Thymus (tissue), 11 donors: ENCODE results near the gene ESR1. TPM values are rescaled to one million over a fixed set of nuclear protein-coding genes. Genes with fewer than 3 reads are reported as not detected.
"Not testable (repeated sequence)": the region's sequence is repeated elsewhere in the genome, so short reads cannot be mapped to it uniquely, and the experiment has no call there.

Source experiments
- DNase-seq, 9 donors: peaks; one replicate each; pipeline ENCODE4 v3.0.0-alpha.2; 2013; ENCODE audit warnings: low spot score in 9 of 9, low read depth in 6 of 9, missing footprints in 1 of 9
- H3K27ac ChIP-seq, 2 donors: one replicate each; pipeline ENCODE4 v1.5.1; 2013; ENCODE audit warnings: control low read depth in 1 of 2, low read depth in 1 of 2, low read length in 1 of 2, mild to moderate bottlenecking in 1 of 2, moderate library complexity in 1 of 2
- H3K27me3 ChIP-seq, 2 donors: one replicate each; pipeline ENCODE4 v1.5.1; 2013; ENCODE audit warnings: low read length in 1 of 2; ENCODE audit not compliant: control insufficient read depth in 2 of 2, insufficient read depth in 1 of 2
- H3K36me3 ChIP-seq, 2 donors: one replicate each; pipeline ENCODE4 v1.5.1; 2013; ENCODE audit warnings: low read length in 1 of 2, mild to moderate bottlenecking in 1 of 2, moderate library complexity in 1 of 2; ENCODE audit not compliant: control insufficient read depth in 2 of 2, insufficient read depth in 2 of 2
- H3K4me1 ChIP-seq, 2 donors: one replicate each; pipeline ENCODE4 v1.5.1; 2013; ENCODE audit warnings: low read length in 2 of 2; ENCODE audit not compliant: control insufficient read depth in 2 of 2, insufficient read depth in 2 of 2
- H3K4me3 ChIP-seq, 2 donors: one replicate each; pipeline ENCODE4 v1.5.1; 2013; ENCODE audit warnings: low read length in 2 of 2, control low read depth in 1 of 2, mild to moderate bottlenecking in 1 of 2
- H3K9me3 ChIP-seq, 2 donors: one replicate each; pipeline ENCODE4 v1.5.1; 2013; ENCODE audit warnings: low read length in 1 of 2, mild to moderate bottlenecking in 1 of 2; ENCODE audit not compliant: control insufficient read depth in 2 of 2, insufficient read depth in 1 of 2
- WGBS: extraction: QIAGEN DNeasy Blood & Tissue Kit; methylation state at CpG from one replicate; pipeline ENCODE4 v1.1.7; 2013; 5-methylcytosine and 5-hydroxymethylcytosine counted together
- polyA plus RNA-seq: library from polyadenylated mRNA; stranded (reverse); fragments of 200-250 nt; gene quantifications from one replicate; pipeline ENCODE4 v1.2.3, GENCODE V29; 2013
- total RNA-seq: library from RNA; stranded (reverse); fragments of 120-200 nt; gene quantifications from one replicate; pipeline ENCODE4 v1.2.4, GENCODE V29; 2013
- donor health status: healthy.

ESR1 gene
- total and polyA plus RNA-seq, 2 donors, result 0.28 to 1.2 TPM

DNA sequence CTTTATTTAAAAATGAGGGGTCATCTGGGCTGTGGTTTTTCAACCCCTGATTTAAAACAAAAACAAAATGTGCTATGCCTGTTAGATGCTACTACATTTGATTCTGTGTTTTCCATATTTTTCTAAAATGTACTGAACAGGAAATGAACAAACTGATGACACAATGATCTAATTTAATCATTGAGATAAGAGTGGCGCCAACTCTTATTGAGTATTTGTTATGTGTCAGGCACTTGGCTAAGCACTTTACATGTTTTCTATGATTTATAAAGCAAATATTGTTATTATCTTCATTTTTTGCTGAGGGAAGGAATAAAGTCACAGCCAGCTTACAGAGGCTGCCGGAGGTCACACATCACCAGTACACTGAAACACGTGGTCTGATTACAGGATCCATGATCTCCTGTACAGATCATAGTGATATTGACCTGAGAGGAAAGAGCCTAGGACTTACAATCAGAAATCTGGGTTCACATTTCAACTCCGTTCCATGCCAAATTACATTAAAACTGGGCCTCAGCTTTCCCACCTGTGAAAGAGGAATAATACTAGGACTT is 166.7 kb downstream of the ESR1 start:
- no peaks in the 10 kb centered on the region for H3K36me3 ChIP-seq
- 96% methylated on average over 4 of the region's 4 CpGs for WGBS

DNA sequence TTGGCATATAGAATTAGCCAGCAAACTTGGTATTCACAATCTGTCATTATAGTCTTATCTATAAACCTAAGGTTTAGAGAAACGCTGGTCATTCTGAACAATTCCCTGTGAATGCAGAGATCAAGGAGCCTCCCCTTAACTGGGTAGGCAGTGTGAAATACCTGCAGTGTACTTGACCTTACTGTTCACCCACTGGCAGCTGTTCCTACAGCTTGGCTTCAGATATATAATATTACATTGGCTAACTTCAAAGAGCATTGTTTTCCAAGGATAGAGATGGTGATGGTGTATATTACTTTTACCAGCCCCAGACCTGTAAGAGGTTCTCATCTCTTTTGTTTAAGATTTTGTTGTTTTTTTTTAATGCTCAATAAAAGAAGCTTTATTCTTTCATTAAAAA is 168.3 kb downstream of the ESR1 start:
- 95% methylated on average over 1 of the region's 1 CpG for WGBS
- Histone ChIP-seq H3K27me3 (no peaks in the 10 kb centered on the region), H3K4me3 (no peak overlapping the region), H3K4me1 (no peaks in the 10 kb centered on the region), H3K36me3 (no peaks in the 10 kb centered on the region), H3K9me3 (no peaks in the 10 kb centered on the region), H3K27ac (no peak overlapping the region)
- no peak for DNase-seq

More for the DNA sequence above, 166.7 kb downstream of the ESR1 start:
- no peak for DNase-seq
- Histone ChIP-seq H3K9me3 (no peaks in the 10 kb centered on the region), H3K4me3 (no peak overlapping the region), H3K27me3 (no peaks in the 10 kb centered on the region), H3K27ac (no peak overlapping the region), H3K4me1 (no peaks in the 10 kb centered on the region)

DNA sequence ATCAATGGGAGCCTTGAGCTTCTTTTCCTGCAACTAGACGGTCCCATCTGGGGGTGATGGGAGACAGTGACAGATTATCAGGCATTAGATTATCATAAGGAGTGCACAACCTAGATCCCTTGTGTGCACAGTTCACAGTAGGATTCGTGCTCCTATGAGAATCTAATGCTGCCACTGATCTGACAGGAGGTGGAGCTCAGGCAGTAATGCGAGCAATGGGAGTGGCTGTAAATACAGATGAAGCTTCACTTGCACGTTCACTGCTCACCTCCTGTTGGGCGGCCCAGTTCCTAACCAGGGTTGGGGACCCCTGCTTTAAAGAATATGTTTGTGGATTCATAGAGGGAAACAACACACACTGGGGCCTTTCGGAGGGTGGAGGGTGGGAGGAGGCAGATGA is 180.7 kb downstream of the ESR1 start:
- H3K27ac ChIP-seq, DNase-seq, H3K4me1 ChIP-seq, H3K27me3 ChIP-seq, H3K9me3 ChIP-seq, H3K36me3 ChIP-seq, H3K4me3 ChIP-seq: not testable (repeated sequence)
- WGBS, result 94% methylated on average over 6 of the region's 6 CpGs

DNA sequence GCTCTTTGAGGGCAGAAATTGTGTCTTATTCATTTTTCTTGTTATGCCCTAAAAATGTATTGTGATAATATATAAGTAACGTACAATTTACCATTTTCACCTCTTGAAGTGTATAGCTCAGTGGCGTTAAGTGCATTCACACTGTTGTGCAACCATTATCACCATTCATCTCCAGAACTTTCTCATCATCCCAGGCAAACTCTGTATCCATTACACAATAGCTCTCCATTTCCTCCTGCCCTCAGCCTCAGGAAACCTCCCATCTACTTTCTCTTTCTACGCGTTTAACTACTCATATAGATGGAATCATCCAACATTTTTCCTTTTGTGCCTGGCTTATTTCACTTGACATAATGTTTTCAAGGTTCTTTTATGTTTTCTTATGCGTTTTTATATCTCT is 184.6 kb downstream of the ESR1 start:
- H3K27ac ChIP-seq, result no peak overlapping the region
- no peaks in the 10 kb centered on the region for H3K36me3 ChIP-seq
- no peak for DNase-seq
- no peaks in the 10 kb centered on the region for H3K27me3 ChIP-seq
- no peaks in the 10 kb centered on the region for H3K4me1 ChIP-seq
- H3K4me3 ChIP-seq, result no peak overlapping the region
- WGBS, result 94% methylated on average over 5 of the region's 5 CpGs
- H3K9me3 ChIP-seq, result no peaks in the 10 kb centered on the region

DNA sequence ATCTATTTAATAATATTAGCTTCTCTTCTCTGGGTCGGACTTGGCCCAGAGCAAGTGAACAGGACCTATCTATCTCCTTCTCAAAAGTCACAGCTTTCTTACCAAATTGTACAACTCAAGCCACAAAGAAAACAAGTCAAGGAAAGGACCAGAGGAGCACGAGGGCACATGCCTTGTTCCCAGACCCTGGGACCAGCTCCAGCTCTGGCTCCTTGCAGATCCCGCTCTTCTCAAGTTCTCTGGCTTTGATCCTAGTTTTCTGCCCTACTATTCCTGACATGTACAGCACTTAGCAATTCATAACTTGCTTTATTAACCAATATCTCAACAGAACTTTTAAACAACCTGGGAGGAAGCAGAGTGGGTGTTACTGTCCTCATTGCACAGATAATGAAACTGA is 185.9 kb downstream of the ESR1 start:
- WGBS, result 95% methylated on average over 3 of the region's 3 CpGs
- no peaks in the 10 kb centered on the region for H3K9me3 ChIP-seq
- no peaks in the 10 kb centered on the region for H3K4me1 ChIP-seq
- no peak for DNase-seq
- H3K27ac ChIP-seq, result no peak overlapping the region
- H3K27me3 ChIP-seq, result no peaks in the 10 kb centered on the region
- no peak overlapping the region for H3K4me3 ChIP-seq
- H3K36me3 ChIP-seq, result no peaks in the 10 kb centered on the region

DNA sequence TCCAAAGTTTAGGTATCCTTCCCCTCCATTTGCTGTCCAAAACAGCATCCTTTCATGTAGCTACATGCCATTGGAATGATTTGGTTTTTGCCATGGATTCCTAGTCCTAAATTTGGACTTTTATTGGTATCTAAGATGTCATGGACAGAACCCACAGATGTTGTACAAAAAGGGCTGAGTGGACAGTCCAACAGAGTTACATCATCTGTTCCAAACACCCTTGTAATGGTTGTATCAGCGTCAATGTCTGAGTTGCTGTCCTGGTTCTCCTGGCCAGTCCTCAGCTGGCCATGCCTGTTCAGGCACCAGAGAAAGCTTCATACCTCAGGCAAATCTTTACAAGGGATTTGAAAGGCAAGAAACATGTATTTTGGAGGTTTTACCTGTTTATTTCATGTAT is 191.3 kb downstream of the ESR1 start:
- no peaks in the 10 kb centered on the region for H3K36me3 ChIP-seq
- H3K4me3 ChIP-seq, result no peak overlapping the region
- 98% methylated on average over 1 of the region's 1 CpG for WGBS
- no peak overlapping the region for H3K27ac ChIP-seq
- no peaks in the 10 kb centered on the region for H3K9me3 ChIP-seq
- no peak for DNase-seq
- H3K4me1 ChIP-seq, result no peaks in the 10 kb centered on the region
- no peaks in the 10 kb centered on the region for H3K27me3 ChIP-seq

DNA sequence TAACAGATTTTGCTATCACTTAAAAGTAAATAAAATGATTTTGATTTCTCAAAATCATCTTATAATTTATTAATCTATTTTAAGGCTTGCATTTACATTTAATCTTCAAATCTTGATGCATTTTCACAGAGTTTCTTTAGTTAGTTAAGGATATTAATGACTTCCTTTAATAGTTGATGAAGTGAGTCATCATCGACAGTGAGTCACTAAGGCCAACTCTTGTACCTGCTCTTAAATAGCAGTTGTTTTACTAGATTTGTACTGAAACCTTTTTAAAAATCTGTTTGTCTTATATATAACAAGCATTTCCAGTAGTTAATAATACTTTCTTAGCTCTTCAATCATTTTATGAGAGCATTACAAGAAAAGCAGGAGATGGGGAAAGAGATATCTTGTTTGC is 191.7 kb downstream of the ESR1 start:
- no peak overlapping the region for H3K27ac ChIP-seq
- no peaks in the 10 kb centered on the region for H3K9me3 ChIP-seq
- H3K36me3 ChIP-seq, result no peaks in the 10 kb centered on the region
- no peak overlapping the region for H3K4me3 ChIP-seq
- H3K27me3 ChIP-seq, result no peaks in the 10 kb centered on the region
- WGBS, result 93% methylated on average over 1 of the region's 1 CpG
- no peak for DNase-seq
- no peaks in the 10 kb centered on the region for H3K4me1 ChIP-seq

DNA sequence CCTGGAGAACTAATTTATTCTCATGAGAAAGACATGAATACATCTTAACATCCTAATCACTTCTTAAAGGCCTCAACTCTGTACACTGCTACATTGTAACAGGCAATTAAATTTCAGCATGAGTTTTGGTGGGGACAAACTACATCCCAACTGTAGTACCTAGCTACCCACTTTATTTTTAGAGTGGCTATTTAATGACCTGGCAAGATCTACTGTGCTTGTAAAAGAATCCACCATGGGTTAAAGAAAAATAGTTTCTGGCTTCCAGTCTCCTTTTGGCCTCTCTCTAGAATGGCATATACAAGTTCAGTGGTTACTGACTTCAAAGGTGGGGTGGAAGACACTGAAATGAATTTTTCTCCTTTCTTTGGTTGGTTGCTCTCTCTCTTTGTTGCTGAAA is 193.9 kb downstream of the ESR1 start:
- H3K4me1 ChIP-seq, result no peaks in the 10 kb centered on the region
- DNase-seq, result no peak
- H3K36me3 ChIP-seq, result no peaks in the 10 kb centered on the region
- no peak overlapping the region for H3K4me3 ChIP-seq
- H3K27me3 ChIP-seq, result no peaks in the 10 kb centered on the region
- no peak overlapping the region for H3K27ac ChIP-seq
- no peaks in the 10 kb centered on the region for H3K9me3 ChIP-seq

DNA sequence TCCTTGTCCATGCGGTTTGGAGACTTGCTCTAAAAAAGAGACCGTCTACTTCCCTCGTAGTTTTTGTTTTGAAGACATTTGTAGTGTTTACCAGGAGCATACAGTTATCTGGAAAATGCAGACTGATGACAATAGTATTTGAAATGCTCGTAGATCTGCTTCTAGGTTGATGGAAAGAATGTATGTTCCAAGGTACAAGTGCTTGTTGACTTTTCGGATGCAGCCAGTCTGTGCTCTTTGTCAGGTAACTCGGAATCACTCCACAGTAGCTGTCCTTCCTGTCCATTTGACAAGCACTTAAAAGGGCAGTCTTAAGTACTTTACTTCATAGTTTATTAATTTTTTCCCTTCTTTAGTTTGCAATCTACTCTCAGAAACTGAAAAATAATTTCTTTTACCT is 194.8 kb downstream of the ESR1 start:
- Histone ChIP-seq H3K4me3 (no peak overlapping the region), H3K4me1 (no peaks in the 10 kb centered on the region), H3K9me3 (no peaks in the 10 kb centered on the region), H3K27me3 (no peaks in the 10 kb centered on the region), H3K36me3 (no peaks in the 10 kb centered on the region), H3K27ac (no peak overlapping the region)
- DNase-seq, result no peak
- WGBS, result 96% methylated on average over 6 of the region's 6 CpGs

DNA sequence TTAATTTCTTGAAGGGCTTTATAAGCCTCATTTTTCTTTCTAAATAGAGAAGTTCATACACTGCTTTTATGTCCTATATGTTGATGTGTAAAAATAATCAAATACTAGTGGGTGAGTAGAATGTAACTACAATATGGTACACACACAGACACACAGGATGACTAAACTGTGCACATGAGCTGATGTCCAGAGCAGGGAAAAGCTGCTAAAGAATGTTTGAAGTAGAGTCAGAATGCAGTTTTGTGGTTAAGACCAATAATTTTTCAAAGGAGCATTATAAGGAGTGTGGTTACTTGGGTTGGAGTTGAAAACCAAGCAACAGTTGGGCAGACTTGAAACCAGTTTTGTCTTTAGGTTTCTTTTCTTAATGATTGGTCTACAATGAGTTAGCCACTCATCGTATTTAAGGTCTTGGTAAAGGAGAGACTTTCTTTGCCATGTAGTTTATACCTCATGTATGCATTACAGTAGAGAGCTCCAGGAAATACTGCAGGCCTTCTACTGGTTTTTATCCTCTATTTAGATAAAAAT is 196.6 kb downstream of the ESR1 start:
- H3K4me1 ChIP-seq, result no peaks in the 10 kb centered on the region
- no peaks in the 10 kb centered on the region for H3K27me3 ChIP-seq
- no peaks in the 10 kb centered on the region for H3K9me3 ChIP-seq
- WGBS, result 99% methylated on average over 1 of the region's 1 CpG
- H3K36me3 ChIP-seq, result no peaks in the 10 kb centered on the region
- no peak for DNase-seq
- H3K4me3 ChIP-seq, result no peak overlapping the region
- no peak overlapping the region for H3K27ac ChIP-seq
